SK-N-SH treated with all-trans-retinoic acid at 6 μM for 48 hours (cell line): Measurements from ENCODE around the gene ZNF644.

Experiments used
- BACH2 ChIP-seq: fragments of 250-450 bp; sonication (Bioruptor Pico); IDR thresholded peaks from 2 replicates; pipeline ENCODE4 v1.9.0; 2021; ENCODE audit warnings: mild to moderate bottlenecking, borderline replicate concordance
- CSDC2 ChIP-seq: fragments of 250-450 bp; sonication (Bioruptor Pico); IDR thresholded peaks from 2 replicates; pipeline ENCODE4 v1.5.0; 2020; ENCODE audit warnings: mild to moderate bottlenecking, moderate library complexity
- ISL1 ChIP-seq: fragments of 250-450 bp; sonication (Bioruptor Pico); IDR thresholded peaks from 2 replicates; pipeline ENCODE4 v2.1.2; 2022; ENCODE audit warnings: mild to moderate bottlenecking, moderate library complexity
- TF ChIP-seq, protein P1 (sequence below): fragments of 250-450 bp; sonication (Bioruptor Pico); IDR thresholded peaks from 2 replicates; pipeline ENCODE4 v1.8.0; 2021; ENCODE audit warnings: low read depth, mild to moderate bottlenecking, moderate library complexity, borderline replicate concordance

DNA sequence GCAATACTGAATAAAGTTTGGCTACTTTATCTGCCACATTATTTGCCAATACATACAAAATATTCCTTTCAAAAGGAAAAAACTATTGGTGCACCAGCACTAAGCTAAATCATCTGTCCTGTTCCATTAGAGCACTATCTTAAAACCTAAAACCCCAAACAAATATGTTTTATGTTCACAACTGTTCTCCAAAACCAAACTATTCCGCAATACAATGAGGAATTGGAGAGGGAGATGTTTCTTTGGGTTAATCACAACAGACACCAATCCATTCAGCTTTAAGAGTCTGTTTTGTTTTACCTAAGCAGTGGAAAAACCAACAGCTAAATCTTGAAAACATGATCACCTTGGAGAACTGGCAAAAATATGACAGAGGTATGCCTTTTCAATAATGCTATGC, 85.1 kb downstream of the ZNF644 start:
- TF ChIP-seq, protein P1, sequence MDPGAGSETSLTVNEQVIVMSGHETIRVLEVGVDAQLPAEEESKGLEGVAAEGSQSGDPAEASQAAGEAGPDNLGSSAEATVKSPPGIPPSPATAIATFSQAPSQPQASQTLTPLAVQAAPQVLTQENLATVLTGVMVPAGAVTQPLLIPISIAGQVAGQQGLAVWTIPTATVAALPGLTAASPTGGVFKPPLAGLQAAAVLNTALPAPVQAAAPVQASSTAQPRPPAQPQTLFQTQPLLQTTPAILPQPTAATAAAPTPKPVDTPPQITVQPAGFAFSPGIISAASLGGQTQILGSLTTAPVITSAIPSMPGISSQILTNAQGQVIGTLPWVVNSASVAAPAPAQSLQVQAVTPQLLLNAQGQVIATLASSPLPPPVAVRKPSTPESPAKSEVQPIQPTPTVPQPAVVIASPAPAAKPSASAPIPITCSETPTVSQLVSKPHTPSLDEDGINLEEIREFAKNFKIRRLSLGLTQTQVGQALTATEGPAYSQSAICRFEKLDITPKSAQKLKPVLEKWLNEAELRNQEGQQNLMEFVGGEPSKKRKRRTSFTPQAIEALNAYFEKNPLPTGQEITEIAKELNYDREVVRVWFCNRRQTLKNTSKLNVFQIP (CRISPR knock-in tag) = no peak
- TF ChIP-seq ISL1 (CRISPR knock-in tag) = no peak
- no peak for TF ChIP-seq BACH2 (CRISPR knock-in tag)
- no peak for TF ChIP-seq CSDC2
